Activated CD4-positive, alpha-beta T cell treated with anti-CD3 and anti-CD28 coated beads, Interleukin-2, amount 50 U/mL, for 24 hours (primary cell): ENCODE measurements around the gene SOD3.

Experiments
- DNase-seq, 2 donors: peaks; one replicate each; pipeline ENCODE4 v3.0.0-alpha.2; 2020; ENCODE audit warnings: low read depth in 1 of 2, low spot score in 1 of 2

The SOD3 gene

GRCh38 chr4:24775032-24775605 is 20.3 kb upstream of the SOD3 start:
- DNase-seq, result no peak

- DNase-seq, result no peak
Observed at GRCh38 chr4:24775750-24776149, 19.6 kb upstream of the SOD3 start.

GRCh38 chr4:24777536-24778463 is 17.6 kb upstream of the SOD3 start:
- no peak for DNase-seq

- DNase-seq, result no peak
Observed at GRCh38 chr4:24778464-24779225, 16.7 kb upstream of the SOD3 start.

GRCh38 chr4:24780936-24781495 is 14.4 kb upstream of the SOD3 start:
- no peak for DNase-seq

GRCh38 chr4:24781999-24782745 is 13.2 kb upstream of the SOD3 start:
- DNase-seq, result no peak

GRCh38 chr4:24783506-24783905 is 11.9 kb upstream of the SOD3 start:
- DNase-seq, result no peak

GRCh38 chr4:24791043-24791442 is 4.3 kb upstream of the SOD3 start:
- DNase-seq, result no peak

GRCh38 chr4:24792552-24792951 is 2.8 kb upstream of the SOD3 start:
- no peak for DNase-seq

DNA sequence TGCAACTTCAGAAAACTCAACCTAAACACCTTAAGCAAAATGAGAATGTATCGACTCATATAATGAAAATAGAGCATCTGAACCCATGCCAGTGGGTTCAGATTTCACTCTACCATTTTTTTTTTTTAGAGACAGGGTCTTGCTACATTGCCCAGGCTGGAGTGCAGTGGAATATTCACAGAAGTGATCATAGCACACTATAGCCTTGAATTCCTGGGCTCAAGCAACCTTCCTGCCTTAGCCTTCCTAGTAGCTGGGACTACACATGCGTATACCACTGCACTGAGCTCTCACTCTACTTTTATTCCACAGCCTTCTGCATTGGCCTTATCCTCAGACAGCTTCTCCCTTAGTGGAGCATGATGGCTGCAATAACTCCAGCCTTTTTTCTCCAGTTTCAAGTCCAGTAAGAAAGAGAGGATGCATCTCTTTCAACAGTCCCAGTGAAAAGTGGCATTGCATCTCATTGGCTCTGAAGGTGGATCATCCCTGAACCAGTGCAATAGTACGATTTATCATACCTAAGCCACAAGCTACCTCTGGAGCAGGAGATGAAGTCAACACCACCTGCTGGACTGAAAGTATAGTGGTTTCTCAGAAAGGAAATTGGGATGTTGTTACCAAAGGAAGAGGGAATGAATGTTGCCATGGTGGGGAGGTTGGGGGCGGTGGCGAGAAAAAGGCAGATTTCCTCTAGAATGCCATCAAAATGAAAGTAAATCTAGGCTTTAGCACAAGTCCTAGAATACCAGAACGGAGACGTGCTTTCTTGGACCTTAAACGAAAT is 2.0 kb upstream of the SOD3 start:
- no peak for DNase-seq

DNA sequence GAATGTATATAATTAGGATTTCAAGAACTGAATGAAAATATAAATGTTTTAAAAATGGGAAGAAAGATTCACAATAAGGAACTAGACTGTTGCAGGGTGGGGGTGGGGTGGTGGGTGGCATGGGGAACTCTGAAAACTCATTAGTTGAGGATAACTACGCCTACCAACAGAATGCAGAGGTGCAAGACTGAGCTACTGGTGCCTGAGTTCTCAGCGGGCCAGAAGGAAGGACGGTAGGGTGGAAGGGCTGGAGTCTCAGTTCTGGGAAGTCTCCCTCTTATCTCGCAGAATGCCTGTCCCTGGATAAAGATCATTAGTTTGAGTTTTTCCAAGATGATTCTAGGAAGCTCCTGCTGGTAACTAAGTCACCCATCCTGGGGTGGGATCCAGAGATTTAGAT is 1.3 kb upstream of the SOD3 start:
- no peak for DNase-seq

DNA sequence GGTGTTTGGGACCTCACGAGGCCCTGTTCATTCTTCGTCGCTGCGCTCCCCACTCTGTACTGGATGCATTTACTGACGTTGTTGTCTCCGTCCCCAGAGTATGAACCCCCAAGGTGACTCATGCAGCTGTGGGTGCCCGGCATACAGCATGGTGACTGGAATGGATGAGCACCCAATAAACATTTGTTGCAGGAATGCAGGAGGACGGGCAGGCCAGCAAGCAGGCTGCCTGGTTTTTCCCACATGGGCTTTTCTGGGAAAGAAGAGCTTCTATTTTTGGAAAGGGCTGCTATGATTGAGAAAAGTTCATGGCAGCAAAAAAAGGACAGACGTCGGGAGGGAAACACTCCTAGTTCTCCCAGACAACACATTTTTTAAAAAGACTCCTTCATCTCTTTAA is 893 bp upstream of the SOD3 start:
- no peak for DNase-seq

DNA sequence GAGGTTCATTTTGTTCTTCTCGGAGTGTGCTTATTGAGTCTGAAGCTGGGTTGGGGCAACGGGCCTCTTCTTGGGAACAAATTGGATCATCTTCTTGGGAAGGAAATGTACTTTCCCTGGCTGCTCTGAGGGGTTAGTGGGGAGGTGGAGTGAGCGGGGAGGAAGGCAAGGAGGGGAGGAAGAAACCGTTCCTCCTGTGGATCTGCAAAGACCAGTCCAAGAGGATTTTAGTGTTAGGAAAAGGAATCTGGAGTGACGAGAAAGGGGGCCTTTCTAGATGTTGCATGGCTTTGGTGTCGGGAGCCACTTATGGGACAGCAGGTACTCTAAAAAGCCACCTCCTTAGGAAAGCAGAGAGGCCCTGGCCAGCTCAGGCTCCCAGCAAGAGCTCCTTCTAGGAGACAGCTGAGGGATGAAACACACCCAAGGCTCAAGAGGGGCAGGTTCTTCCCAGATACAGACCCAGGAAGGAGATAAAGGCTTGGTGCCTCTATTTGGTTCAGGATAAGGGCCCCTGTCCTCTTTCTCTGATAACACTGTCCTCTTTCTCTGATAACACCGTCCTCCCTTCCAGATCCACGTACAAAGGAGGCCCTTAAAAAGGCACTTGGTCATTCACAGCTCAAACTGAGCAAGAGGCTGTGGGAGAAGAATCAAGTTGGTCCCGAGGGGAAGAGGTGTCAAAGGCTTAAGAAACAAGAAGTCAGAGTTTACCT is 451 bp downstream of the SOD3 start:
- no peak for DNase-seq

DNA sequence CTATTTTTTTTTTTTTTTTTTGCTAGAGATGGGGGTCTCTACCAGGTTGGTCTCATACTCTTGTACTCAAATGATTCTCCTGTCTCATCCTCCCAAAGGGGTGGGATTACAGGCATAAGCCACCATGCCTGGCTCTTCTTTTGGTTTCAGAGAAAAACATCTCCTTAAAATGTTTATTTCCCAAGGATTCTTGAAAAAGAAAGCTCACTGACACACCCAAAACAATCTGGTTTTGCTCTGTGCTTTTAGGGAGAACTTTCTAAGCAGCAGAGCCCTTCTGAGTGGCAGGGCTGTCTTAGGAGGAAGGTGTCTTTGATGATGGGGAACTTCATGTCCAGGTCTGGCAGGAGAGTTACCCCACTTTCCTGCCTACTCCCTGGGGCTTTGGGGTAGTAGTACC is 1.2 kb downstream of the SOD3 start:
- DNase-seq, result no peak

- no peak for DNase-seq
Observed at GRCh38 chr4:24798036-24798610, 2.8 kb downstream of the SOD3 start.

- no peak for DNase-seq
Observed at GRCh38 chr4:24799196-24799543, 3.8 kb downstream of the SOD3 start.

- DNase-seq, result no peak
Observed at GRCh38 chr4:24799544-24800324, 4.4 kb downstream of the SOD3 start.

- no peak for DNase-seq
Observed at GRCh38 chr4:24800325-24800895, 5.0 kb downstream of the SOD3 start.
